ENCODE results near the gene SYNDIG1.

The SYNDIG1 gene

DNA sequence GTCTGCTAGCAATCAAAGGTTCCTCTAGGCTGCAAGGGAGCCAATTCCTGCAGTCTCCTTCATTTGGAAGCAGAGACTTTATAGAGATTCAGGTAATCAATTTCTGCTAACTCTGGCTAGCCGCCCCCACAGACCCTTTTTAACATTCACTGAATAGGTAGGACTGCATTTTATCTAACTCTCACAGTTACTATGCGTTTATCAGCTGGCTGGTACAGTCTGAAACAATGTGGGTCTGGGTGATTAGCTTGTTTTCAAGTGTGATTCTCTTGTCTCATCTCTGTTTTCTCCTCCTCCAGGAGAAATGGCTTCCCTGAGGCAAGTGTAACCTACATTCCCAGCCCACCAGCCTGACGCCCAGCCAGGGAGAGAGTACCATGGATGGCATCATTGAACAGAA is 73.3 kb downstream of the SYNDIG1 start:
- no peaks in the 10 kb centered on the region for H3K9me3 Mint-ChIP-seq
- H3K27me3 Mint-ChIP-seq, result peaks cover 34 to 57% of the 10 kb centered on the region in 2 donors
- no peaks in the 10 kb centered on the region for H3K4me1 Mint-ChIP-seq (ENCODE audit: low read depth in 2 of 2)
- no peak overlapping the region for H3K4me3 Mint-ChIP-seq
- DNase-seq (no peak), ATAC-seq (replicated peaks) (no peak)
- H3K36me3 Mint-ChIP-seq (ENCODE audit: insufficient read depth), result no peaks in the 10 kb centered on the region
- no peak overlapping the region for H3K27ac Mint-ChIP-seq

- DNase-seq, result no peak
- Mint-ChIP-seq H3K27ac (no peak overlapping the region), H3K4me1 (ENCODE audit: low read depth in 2 of 2) (no peaks in the 10 kb centered on the region), H3K27me3 (peaks cover 31 to 57% of the 10 kb centered on the region in 2 donors), H3K36me3 (ENCODE audit: insufficient read depth) (no peaks in the 10 kb centered on the region), H3K4me3 (no peak overlapping the region), H3K9me3 (no peaks in the 10 kb centered on the region)
- no peak for ATAC-seq (replicated peaks)
Observed at GRCh38 chr20:24543168-24543567, 73.7 kb downstream of the SYNDIG1 start.

DNA sequence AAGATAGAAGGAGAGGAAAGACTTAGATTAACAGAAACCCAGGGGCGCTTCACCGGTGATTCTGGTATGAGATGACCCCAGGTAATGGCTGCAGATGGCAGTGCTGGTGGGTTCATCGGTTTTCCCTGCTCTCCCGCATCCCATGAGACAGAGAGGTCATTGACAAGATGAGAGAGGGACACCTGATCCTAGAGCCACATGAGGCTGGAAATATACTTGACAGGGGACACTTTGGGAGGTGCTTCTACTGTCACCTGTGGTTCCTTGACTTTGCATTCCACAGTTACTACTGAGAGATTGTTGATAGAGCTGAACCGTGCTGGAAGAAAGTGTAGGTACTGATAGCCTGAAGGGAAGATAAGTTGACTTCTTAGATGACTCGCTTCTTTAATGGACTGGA is 74.3 kb downstream of the SYNDIG1 start:
- DNase-seq, result no peak
- Mint-ChIP-seq H3K27me3 (peaks cover 28 to 55% of the 10 kb centered on the region in 2 donors), H3K4me1 (ENCODE audit: low read depth in 2 of 2) (no peaks in the 10 kb centered on the region), H3K4me3 (no peak overlapping the region), H3K27ac (no peak overlapping the region), H3K36me3 (ENCODE audit: insufficient read depth) (no peaks in the 10 kb centered on the region), H3K9me3 (no peaks in the 10 kb centered on the region)
- ATAC-seq (replicated peaks), result no peak

DNA sequence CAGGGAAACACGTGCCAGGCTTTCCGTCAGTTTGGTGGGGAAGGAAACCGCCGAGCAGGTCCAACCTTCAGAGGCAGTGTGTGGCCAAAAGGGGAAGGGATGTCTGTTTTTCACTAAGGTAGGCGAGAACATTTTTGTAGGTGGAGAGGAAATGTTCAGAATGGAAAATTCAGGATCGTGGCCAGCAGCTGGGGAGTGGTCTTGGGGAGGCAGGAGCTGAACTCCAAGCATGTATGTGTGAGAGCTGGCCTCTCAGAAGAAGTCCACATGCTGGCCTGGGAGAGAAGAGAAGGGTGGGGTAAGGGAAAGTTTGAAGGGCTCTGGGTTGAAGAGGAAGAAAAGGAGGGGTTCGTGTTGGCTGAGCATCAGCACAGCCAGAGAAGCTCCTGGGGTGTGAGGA is 74.9 kb downstream of the SYNDIG1 start:
- DNase-seq (no peak), ATAC-seq (replicated peaks) (no peak)
- Mint-ChIP-seq H3K36me3 (ENCODE audit: insufficient read depth) (no peaks in the 10 kb centered on the region), H3K27ac (no peak overlapping the region), H3K4me3 (no peak overlapping the region), H3K27me3 (peaks cover 28 to 49% of the 10 kb centered on the region in 2 donors), H3K9me3 (no peaks in the 10 kb centered on the region), H3K4me1 (ENCODE audit: low read depth in 2 of 2) (no peaks in the 10 kb centered on the region)

DNA sequence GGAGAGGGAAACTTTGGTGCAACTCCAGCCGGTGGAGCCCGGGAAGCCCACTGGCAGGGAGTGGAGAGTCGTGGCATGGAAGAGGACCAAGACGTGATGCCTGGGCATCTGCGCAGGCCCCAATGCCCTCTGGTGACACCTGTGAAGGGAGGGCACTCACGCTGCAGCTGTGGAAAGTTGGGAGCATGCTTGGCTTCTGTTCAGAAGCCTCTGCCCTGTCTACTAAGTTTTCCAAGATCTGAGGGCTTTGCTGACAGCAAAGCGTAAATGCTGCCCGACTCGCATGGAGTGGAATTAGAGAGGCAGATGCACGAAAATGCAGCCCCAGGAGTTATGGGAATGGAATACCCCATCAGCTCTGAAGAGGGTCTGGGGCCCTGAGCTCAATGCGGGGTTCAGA is 75.7 kb downstream of the SYNDIG1 start:
- Mint-ChIP-seq H3K27ac (no peak overlapping the region), H3K9me3 (no peaks in the 10 kb centered on the region), H3K36me3 (ENCODE audit: insufficient read depth) (no peaks in the 10 kb centered on the region), H3K4me3 (no peak overlapping the region), H3K4me1 (ENCODE audit: low read depth in 2 of 2) (no peaks in the 10 kb centered on the region), H3K27me3 (peaks cover 28 to 42% of the 10 kb centered on the region in 2 donors)
- DNase-seq (no peak), ATAC-seq (replicated peaks) (no peak)

DNA sequence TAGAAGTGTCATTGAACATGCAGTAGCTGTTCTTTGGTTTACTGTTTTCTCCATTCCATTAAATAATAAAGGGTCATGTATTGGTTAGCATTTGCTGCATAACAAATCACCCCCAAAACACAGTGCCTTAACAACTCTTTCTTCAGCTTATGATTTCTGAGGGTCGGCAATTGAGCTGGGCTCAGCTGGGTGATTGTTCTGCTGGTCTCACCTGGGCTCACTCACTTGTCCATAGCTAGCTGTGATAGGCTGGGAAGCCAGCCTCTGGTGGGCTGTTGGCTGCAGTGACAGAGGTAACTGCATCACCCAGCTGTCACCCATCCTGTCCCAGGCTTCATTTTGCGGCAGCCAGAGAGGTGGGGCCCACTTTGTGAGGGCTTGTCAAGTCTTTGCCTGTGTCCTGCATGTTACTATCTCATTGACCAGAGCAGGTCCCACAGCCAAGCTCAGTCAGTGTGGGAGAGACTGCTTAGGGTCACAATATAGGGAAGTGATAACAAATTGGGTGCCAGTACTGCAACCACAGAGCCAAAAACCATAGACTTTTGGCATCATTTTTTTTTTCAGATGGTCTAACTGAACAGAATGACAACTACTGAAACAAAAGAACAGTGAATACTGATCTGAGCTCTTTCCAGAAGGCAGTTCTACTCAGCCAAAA is 76.9 kb downstream of the SYNDIG1 start:
- H3K4me3 Mint-ChIP-seq, result no peak overlapping the region
- no peaks in the 10 kb centered on the region for H3K36me3 Mint-ChIP-seq (ENCODE audit: insufficient read depth)
- no peak for ATAC-seq (replicated peaks)
- no peak for DNase-seq
- no peaks in the 10 kb centered on the region for H3K4me1 Mint-ChIP-seq (ENCODE audit: low read depth in 2 of 2)
- H3K9me3 Mint-ChIP-seq, result no peaks in the 10 kb centered on the region
- no peak overlapping the region for H3K27ac Mint-ChIP-seq
- peaks cover 18 to 32% of the 10 kb centered on the region in 2 donors for H3K27me3 Mint-ChIP-seq

DNA sequence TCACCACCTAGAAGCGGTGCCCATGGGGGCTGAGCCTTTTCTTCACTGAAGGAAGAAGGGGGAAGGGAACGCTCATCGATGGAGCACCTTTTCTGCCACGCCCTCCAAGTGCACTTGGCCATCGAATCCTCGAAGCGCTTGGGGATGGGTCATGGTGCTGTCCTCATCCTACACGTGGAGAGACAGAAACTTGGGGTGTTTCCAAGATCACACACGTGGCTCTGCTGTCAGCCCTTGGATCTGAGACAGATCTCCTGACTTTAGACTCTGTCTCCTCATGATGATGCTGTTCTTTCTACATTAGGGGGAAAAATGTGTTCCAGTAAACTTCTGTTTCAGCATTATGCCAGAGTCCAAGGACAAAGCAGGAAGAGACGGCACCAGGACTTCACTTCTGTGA is 78.5 kb downstream of the SYNDIG1 start:
- H3K27ac Mint-ChIP-seq, result no peak overlapping the region
- no peaks in the 10 kb centered on the region for H3K36me3 Mint-ChIP-seq (ENCODE audit: insufficient read depth)
- H3K9me3 Mint-ChIP-seq, result no peaks in the 10 kb centered on the region
- DNase-seq, result no peak
- H3K4me1 Mint-ChIP-seq (ENCODE audit: low read depth in 2 of 2), result no peaks in the 10 kb centered on the region
- H3K27me3 Mint-ChIP-seq, result peaks cover 13 to 25% of the 10 kb centered on the region in 2 donors
- no peak for ATAC-seq (replicated peaks)
- no peak overlapping the region for H3K4me3 Mint-ChIP-seq

DNA sequence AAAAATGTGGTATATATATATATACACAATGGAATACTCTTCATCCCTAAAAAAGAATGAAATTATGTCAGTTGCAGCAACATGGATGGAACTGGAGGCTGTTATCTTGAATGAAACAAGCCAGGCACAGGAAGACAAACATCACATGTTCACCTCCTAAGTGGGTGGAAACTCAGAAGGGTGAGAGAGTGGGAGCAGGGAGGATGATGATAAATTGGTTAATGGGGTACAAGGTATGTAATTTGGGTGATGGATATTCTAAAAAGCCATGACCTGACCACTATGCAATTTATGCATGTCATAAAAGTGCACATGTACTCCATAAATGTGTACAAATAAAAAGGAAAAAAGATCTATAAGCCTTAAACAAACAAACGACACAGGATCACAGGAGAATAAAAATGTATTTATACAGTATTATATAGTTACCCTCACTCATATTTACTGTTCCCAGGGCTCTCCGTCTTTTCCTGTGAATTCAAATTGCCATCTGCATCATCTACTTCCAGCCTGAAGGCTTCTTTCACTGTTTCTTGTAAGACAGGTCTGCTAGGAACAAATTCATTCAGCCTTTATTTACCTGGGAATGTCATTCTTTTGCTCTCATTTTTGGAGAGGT is 89.8 kb downstream of the SYNDIG1 start:
- Mint-ChIP-seq H3K27me3 (peaks cover 21 to 35% of the 10 kb centered on the region in 2 donors), H3K4me1 (ENCODE audit: low read depth in 2 of 2) (no peaks in the 10 kb centered on the region), H3K4me3 (no peak overlapping the region), H3K36me3 (ENCODE audit: insufficient read depth) (no peaks in the 10 kb centered on the region), H3K27ac (no peak overlapping the region), H3K9me3 (peaks cover 0 to 3% of the 10 kb centered on the region in 2 donors)
- ATAC-seq (replicated peaks), result no peak
- DNase-seq, result no peak

- no peak for DNase-seq
- Mint-ChIP-seq H3K36me3 (ENCODE audit: insufficient read depth) (no peaks in the 10 kb centered on the region), H3K4me1 (ENCODE audit: low read depth in 2 of 2) (peaks cover 0 to 2% of the 10 kb centered on the region in 2 donors), H3K27me3 (peaks cover 37 to 45% of the 10 kb centered on the region in 2 donors), H3K9me3 (peaks cover 0 to 3% of the 10 kb centered on the region in 2 donors), H3K27ac (no peak overlapping the region), H3K4me3 (no peak overlapping the region)
- no peak for ATAC-seq (replicated peaks)
Observed at GRCh38 chr20:24560571-24561491, 91.4 kb downstream of the SYNDIG1 start.

DNA sequence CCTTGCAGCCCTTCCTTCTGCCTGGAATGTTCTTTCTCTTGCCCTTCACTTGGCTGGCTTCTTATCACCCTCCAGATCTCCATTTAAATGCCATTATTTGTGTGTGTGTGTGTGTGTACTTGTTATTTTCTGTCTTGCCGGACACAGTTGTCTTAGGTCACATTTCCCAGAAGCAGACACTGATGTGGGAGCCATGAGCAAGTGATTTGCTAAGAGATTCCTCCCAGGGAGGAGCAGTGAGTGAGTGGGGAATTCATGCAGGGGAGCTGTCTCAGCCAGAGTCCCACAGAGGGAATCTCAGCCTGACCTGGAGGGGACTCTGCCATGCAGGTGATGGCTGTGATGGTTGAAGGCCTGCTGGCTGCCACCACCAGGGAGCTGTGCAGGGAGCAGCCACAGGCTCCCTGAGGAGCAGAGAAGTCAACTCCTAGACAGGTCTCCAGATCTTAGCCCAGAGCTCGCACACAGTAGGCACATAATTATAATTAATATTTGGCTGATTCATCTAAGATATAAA is 96.5 kb downstream of the SYNDIG1 start:
- peaks cover 0 to 3% of the 10 kb centered on the region in 2 donors for H3K9me3 Mint-ChIP-seq
- ATAC-seq (replicated peaks) (no peak), DNase-seq (no peak)
- H3K4me1 Mint-ChIP-seq (ENCODE audit: low read depth in 2 of 2), result peaks cover 0 to 2% of the 10 kb centered on the region in 2 donors
- peaks cover 23 to 53% of the 10 kb centered on the region in 2 donors for H3K27me3 Mint-ChIP-seq
- no peaks in the 10 kb centered on the region for H3K36me3 Mint-ChIP-seq (ENCODE audit: insufficient read depth)
- H3K4me3 Mint-ChIP-seq, result no peak overlapping the region
- no peak overlapping the region for H3K27ac Mint-ChIP-seq

GRCh38 chr20:24566656-24567055 is 97.2 kb downstream of the SYNDIG1 start:
- H3K27ac Mint-ChIP-seq, result no peak overlapping the region

DNA sequence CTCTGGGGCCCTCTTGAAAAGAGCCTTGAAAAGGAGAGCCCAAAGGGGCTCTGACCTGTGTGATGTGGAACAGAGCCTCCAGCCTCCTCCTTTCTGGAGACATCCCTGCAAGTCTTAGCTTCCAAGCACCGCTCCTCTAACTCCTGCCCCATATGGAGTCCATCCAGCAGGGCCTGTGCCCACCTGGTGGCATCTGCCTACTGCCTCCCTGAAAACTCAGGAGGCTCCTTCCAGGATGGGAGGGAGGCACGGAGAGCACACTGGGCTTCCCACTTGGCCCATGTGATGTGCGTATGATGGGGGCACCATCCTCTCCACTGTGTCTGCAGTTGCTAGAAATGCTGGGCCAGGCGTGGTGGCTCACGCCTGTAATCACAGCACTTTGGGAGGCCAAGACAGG is 98.1 kb downstream of the SYNDIG1 start:
- Mint-ChIP-seq H3K4me1 (ENCODE audit: low read depth in 2 of 2) (peaks cover 0 to 2% of the 10 kb centered on the region in 2 donors), H3K27me3 (peaks cover 15 to 52% of the 10 kb centered on the region in 2 donors), H3K4me3 (no peak overlapping the region), H3K36me3 (ENCODE audit: insufficient read depth) (no peaks in the 10 kb centered on the region), H3K9me3 (peaks cover 0 to 1% of the 10 kb centered on the region in 2 donors), H3K27ac (no peak overlapping the region)
- ATAC-seq (replicated peaks) (no peak), DNase-seq (no peak)

More at GRCh38 chr20:24566656-24567055, 97.2 kb downstream of the SYNDIG1 start:
- DNase-seq (no peak), ATAC-seq (replicated peaks) (no peak)
- Mint-ChIP-seq H3K4me1 (ENCODE audit: low read depth in 2 of 2) (peaks cover 0 to 2% of the 10 kb centered on the region in 2 donors), H3K27me3 (peaks cover 18 to 45% of the 10 kb centered on the region in 2 donors), H3K36me3 (ENCODE audit: insufficient read depth) (no peaks in the 10 kb centered on the region), H3K9me3 (peaks cover 0 to 3% of the 10 kb centered on the region in 2 donors), H3K4me3 (no peak overlapping the region)

DNA sequence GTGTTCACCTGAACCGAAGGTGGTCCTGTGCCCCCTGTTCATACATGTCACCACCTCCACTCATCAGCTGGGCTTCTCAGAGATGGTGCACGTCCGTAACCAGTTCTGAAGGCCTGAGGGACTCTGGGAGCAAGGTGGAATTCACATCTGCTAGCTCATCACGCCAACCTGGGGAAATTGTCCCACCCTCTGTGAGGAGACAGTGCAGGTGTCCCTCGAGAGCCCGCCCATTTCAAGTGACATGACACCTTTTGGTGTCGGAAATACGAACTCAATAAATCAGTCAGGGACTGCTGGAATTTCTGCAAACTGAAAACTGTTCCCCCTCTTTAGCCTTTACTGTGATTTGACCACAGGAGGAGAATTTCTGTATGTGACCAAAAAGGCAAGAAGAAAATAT is 99.4 kb downstream of the SYNDIG1 start:
- no peak for DNase-seq
- Mint-ChIP-seq H3K4me1 (ENCODE audit: low read depth in 2 of 2) (peaks cover 0 to 2% of the 10 kb centered on the region in 2 donors), H3K9me3 (no peaks in the 10 kb centered on the region)

More for the DNA sequence above, 99.4 kb downstream of the SYNDIG1 start:
- Mint-ChIP-seq H3K4me3 (no peak overlapping the region), H3K27ac (no peak overlapping the region), H3K36me3 (ENCODE audit: insufficient read depth) (no peaks in the 10 kb centered on the region), H3K27me3 (peaks cover 13 to 61% of the 10 kb centered on the region in 2 donors)
- ATAC-seq (replicated peaks), result no peak

Data from effector memory CD8-positive, alpha-beta T cell (primary cell).